ENCODE results near the gene PDLIM7.
"Not testable (repeated sequence)": the region's sequence is repeated elsewhere in the genome, so short reads cannot be mapped to it uniquely, and the experiment has no call there.

The PDLIM7 gene, protein sequence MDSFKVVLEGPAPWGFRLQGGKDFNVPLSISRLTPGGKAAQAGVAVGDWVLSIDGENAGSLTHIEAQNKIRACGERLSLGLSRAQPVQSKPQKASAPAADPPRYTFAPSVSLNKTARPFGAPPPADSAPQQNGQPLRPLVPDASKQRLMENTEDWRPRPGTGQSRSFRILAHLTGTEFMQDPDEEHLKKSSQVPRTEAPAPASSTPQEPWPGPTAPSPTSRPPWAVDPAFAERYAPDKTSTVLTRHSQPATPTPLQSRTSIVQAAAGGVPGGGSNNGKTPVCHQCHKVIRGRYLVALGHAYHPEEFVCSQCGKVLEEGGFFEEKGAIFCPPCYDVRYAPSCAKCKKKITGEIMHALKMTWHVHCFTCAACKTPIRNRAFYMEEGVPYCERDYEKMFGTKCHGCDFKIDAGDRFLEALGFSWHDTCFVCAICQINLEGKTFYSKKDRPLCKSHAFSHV

GRCh38 chr5:177497292-177498012, at the start of gene PDLIM7:
Gene PDLIM7 (minus strand): TSS chr5:177497604. CDS start chr5:177496512, 1,092 bp downstream.
- DNase-seq = peak; percentile 99

DNA sequence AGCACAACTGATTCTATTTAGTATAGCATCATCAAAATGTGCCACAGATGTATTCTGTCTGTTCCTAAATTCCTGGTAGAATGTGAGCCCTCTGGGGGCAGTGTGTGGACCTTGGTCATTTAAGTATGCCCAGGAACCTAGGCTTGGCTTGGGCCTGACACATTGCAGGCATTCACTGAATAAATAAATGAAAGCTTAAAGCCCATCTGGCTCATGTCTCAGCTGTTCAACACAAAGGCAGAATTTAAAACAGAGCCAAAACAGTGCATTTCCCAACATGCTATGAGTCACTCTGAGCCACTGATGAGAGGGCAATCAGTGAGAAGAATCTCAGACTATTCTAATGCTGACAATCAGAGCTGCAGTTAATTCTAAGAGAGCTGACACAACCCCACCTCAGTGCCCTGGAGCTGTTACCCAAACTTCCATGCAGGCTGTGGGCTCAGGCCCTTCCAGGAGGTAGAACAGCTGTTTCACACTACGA, 48.9 kb upstream of the PDLIM7 start:
- peak; percentile 60 for DNase-seq

- DNase-seq = peak; percentile 80
Measured at GRCh38 chr5:177545487-177546257, 48.3 kb upstream of the PDLIM7 start.

DNA sequence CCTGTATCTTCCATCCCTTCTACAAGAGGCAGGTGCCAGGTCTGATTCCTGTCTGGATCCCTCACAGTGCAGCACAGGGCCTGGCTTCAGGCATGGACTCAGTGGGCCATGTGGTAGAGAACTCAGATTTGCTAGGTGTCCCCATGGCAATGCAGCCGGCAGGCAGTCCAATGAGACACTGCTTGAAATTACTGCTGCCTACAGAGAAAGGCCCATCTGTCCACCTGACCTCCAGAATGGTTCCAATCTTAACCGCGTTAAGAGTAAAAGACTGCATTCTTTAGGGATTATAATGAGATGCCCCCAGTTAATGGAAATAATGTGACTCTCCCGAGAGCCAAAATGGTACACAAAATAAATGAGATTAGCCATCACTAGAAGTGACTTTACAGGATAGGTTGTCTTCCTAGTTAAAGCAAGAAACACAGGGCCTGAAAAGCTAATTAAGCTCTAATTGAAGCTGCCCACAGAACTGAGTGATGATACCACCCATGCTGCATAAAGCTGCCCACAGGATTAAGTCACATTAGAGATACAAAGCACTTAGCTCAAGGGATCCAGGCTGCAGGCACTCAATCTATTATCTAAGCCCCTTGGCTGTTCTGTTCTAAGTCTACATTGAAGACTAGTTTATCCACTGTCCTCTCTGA, 45.5 kb upstream of the PDLIM7 start:
- no peak for DNase-seq

- no peak for DNase-seq
Measured at GRCh38 chr5:177540438-177540837, 43.0 kb upstream of the PDLIM7 start.

DNA sequence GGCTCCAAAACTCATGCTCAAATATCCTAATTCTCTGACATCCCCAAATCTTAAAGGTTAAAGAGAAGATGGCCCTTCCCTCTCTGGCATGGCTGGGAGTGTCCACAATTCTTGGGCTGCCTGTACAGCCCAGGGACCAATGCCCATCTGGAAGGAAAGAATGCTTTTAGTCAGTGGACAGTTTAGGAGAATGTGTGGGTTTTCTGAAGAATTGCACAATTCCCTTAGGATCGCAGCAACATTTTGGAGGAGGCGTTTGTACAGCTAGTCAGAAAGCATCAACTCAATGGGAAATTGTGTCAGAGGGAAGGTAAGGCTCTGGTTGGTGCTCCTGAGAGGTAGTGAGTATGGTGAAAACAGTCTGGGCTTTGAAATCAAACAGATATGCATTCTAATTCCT, 42.0 kb upstream of the PDLIM7 start:
- DNase-seq = no peak

GRCh38 chr5:177538876-177539275, 41.5 kb upstream of the PDLIM7 start:
- DNase-seq = no peak

GRCh38 chr5:177537389-177538361, 40.3 kb upstream of the PDLIM7 start:
- DNase-seq = no peak

DNA sequence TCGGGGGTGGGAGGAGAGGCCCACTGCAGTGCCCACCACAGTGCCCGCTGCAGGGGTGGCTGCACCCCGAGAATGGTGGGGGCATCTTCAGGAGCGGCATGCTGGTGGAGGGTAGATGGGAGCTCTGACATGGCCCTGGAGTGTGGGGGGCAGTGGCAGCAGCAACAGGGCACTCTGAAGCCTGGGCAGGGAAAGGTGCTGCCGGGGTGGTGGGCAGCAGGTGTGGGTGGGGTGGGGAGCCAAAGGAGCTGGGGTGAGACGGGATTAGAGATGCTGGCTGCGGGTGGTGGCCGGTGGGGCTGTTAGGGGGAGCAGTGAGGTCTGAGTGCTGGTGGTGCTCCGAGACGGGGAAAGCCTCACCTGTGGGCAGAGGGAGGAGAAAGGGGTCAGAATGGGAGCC, 39.0 kb upstream of the PDLIM7 start:
- no peak for DNase-seq

DNA sequence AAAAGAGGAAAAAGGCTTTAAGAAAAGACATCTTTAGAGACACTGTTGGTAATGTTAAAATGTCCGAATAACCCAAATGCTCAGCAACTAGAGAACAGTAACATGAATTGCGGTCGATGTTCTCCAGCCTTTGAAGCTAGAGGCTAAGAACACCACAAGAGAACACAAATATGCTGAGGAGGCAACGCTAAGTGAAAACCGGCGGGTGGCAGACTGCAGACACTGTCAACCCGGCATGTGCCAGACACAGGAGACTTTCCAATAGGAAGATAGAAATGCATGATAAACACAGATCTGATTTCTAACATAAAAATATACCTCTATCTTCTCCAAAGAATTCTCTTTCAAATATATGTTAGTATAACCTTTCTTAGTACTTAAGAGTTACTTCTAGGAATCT, 37.7 kb upstream of the PDLIM7 start:
- DNase-seq = no peak

GRCh38 chr5:177534433-177534832, 37.0 kb upstream of the PDLIM7 start:
- DNase-seq = not testable (repeated sequence)

DNA sequence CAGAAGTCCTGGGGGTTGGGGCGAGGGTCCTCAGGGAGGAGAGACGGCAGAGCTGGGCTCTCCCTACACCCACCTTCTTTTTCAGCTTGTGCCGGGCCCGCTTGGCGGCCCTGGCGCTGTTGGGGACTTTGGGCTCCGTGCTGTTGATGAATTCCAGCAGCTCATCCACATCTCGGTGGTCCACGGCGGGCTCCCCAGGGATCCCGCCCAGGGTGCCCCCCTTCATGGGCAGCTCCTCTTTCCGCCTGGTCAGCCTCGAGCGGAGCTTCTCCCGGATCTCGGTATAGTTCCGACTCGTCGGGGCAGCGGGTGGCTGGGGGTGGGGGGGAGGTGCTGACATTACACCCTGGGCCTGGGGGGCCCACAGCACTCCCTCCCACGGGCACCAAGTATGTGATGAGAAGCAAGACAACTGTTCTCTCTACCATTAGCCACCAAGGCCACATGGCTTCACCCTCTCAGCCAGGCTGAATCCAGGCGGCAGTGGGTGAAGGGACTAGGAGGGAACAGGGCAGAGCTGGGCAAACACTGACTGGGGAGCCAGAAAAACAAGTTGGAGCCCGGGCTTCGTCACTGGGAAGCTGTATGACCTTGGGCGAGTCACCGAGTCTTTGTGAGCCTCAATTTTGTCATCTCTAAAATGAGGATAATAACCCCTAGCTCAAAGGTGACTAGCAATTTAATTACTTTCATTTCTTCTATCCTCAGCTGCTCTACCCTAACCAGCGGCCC, 34.0 kb upstream of the PDLIM7 start:
- no peak for DNase-seq

DNA sequence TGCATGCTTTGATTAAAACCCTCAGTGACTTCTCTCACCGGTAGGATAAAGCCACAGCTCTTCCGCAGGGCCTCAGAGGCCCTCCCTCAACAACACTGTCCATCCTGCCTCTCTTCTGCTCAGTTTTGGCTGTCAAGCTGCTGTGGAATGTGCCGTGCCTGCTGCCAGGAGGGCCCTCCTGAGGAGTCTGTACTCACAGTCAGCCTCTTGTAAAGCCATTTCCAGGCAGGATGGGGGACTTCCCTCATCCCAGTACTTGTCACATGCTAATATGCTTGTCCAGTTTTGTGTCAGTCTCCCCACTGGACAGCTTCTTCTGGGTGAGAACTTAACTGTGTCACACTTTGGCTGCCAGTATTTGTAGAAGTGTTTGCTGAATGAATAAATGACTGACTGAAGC, 33.2 kb upstream of the PDLIM7 start:
- DNase-seq = no peak

DNA sequence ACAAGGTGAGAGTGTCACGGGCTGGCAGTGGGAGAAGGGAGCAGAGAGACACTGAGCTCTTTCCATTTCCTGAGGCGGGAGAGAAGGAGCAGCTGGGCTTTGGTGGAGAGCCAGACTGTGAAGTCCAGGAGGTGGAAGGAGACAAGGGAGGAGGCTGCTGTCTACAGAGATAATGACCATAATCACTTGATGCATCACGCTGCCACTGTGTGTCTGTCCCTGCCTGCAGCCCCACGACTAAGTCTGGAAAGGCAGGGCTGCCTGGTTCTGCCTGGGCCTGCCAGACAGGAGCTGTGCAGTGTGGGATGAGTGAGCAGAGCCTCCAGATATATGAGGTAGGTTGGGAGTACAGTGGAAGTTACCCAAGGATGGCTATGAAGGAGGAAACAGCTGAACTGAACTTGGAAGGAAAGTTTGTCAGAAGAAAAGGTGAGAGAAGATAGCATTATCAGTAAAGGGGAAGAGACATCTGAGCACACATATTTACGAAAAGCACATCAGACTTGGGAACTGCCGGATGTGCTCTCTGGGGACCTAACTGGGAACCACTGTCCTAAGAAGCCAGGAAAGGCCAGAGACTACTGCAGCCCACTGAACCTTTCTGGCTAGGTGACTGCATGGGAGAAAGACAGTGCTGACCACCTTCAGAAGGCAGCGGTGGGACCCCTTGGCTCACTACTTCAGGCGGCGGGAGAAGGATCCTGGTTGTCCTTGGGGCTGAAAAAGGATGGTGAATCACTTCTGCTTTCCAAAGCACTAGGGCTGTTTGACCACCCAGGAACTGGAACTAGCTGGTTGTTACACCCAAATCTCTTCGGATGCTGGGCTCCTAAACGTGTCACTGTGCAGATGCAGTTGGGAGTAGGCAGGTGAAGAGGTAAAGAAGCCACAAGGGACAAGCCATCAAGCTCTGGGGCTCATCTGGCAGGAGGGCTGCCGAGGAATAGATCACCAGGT, 32.1 kb upstream of the PDLIM7 start:
- DNase-seq = peak; percentile 31

DNA sequence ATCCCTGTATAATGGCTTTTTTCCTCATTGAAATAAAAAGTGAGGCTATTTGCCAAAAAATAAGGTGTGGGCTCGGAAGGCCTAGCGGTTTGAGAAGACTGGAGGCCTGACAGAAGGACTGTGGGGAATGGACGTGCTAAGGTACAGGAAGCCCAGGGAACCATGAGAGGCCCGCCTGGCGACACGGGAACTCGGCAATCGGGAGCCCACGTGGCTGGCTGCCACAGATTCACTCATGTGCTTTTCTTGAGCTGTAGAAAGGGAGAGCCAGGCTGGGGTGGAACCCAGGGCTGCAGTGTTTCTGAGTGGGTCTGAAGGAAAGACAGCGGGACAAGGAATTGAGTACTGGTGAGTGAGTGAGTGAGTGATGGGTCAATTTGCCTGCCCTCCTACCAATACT, 31.2 kb upstream of the PDLIM7 start:
- DNase-seq = no peak

DNA sequence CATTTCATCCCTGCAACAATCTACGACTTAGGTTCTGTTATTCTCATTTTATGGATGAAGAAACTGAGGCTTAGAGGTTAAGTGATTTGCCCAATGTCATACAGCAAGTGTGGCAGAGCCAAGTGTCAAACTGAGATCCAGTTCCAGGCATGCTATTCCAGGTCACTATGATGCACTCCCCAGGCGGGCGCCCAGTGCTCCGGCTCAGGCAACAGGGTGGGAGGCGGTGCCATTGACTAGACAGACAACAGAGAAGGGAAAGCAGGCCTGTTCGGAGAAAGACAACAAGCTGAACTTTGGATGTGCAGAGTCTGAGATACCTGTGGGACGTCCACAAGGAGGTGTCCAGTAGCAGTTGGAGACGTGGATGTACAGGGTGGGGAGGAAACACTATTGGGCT, 30.2 kb upstream of the PDLIM7 start:
- DNase-seq = no peak

DNA sequence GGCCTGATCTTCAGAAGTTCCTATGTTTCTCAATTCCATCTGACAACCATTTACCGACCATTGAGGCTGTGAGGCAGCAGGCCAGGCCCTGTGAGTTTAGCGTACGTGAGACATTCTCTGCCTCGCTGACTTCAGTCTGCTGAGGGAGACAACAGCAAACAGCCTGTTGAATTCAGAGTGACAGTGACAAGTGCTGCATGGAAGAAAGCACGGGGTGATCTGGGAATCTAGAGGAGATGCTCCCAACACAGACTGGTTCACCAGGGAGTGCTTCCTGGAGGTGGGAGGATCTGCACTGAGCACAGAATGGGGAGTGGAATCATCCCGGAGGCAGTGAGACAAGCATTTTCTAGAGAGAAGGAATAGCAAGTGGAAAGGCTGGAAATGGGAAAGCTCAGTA, 29.4 kb upstream of the PDLIM7 start:
- DNase-seq = no peak

GRCh38 chr5:177526191-177526590, 28.8 kb upstream of the PDLIM7 start:
- no peak for DNase-seq

GRCh38 chr5:177524941-177525655, 27.7 kb upstream of the PDLIM7 start:
- no peak for DNase-seq
